MM.1S (cell line): ENCODE results near the gene IQSEC1.

Experiments
- DNase-seq: peaks from one replicate; pipeline ENCODE4 v3.0.0-alpha.2; 2015
- H2AFZ ChIP-seq: fragments of 300-600 bp; sonication (generic); 2 replicates; pipeline ENCODE4 v1.6.0; 2016; ENCODE audit warnings: antibody characterized with exemption, low read length
- H3F3A ChIP-seq: fragments of 300-600 bp; sonication (generic); 2 replicates; pipeline ENCODE4 v1.6.1; 2016; ENCODE audit warnings: mild to moderate bottlenecking, antibody characterized with exemption, low read length, moderate library complexity, mixed read lengths; ENCODE audit not compliant: insufficient read depth
- H3K27ac ChIP-seq: fragments of 300-600 bp; sonication (generic); 2 replicates; pipeline ENCODE4 v1.5.1; 2016; ENCODE audit warnings: mild to moderate bottlenecking, low read length
- H3K27me3 ChIP-seq: fragments of 300-600 bp; sonication (generic); replicated peaks from 2 replicates; pipeline ENCODE4 v1.6.0; 2016; ENCODE audit warnings: low read length; ENCODE audit not compliant: insufficient read depth
- H3K36me3 ChIP-seq: fragments of 300-600 bp; sonication (generic); replicated peaks from 2 replicates; pipeline ENCODE4 v1.6.1; 2016; ENCODE audit warnings: mild to moderate bottlenecking, low read length, mixed read lengths; ENCODE audit not compliant: insufficient read depth
- H3K4me1 ChIP-seq: fragments of 300-600 bp; sonication (generic); 2 replicates; pipeline ENCODE4 v1.6.1; 2016; ENCODE audit warnings: low read length, mixed read lengths
- H3K4me2 ChIP-seq: fragments of 300-600 bp; sonication (generic); 2 replicates; pipeline ENCODE4 v1.6.0; 2016; ENCODE audit warnings: low read depth, low read length
- H3K4me3 ChIP-seq: fragments of 300-600 bp; sonication (generic); 2 replicates; pipeline ENCODE4 v1.5.1; 2016; ENCODE audit warnings: low read length, mixed read lengths
- H3K79me2 ChIP-seq: fragments of 300-600 bp; sonication (generic); 2 replicates; pipeline ENCODE4 v1.6.1; 2016; ENCODE audit warnings: mixed run types, low read length, mixed read lengths
- H3K9ac ChIP-seq: fragments of 300-600 bp; sonication (generic); 2 replicates; pipeline ENCODE4 v1.6.1; 2016; ENCODE audit warnings: low read length, mixed read lengths
- H3K9me2 ChIP-seq: fragments of 300-600 bp; sonication (generic); replicated peaks from 2 replicates; pipeline ENCODE4 v1.6.1; 2016; ENCODE audit warnings: mild to moderate bottlenecking, low read length, mixed read lengths; ENCODE audit not compliant: insufficient read depth
- H3K9me3 ChIP-seq: fragments of 300-600 bp; sonication (generic); replicated peaks from 2 replicates; pipeline ENCODE4 v1.6.1; 2016; ENCODE audit warnings: mild to moderate bottlenecking, low read length, mixed read lengths; ENCODE audit not compliant: insufficient read depth
- H4K20me1 ChIP-seq: fragments of 300-600 bp; sonication (generic); 2 replicates; pipeline ENCODE4 v1.6.1; 2016; ENCODE audit warnings: mild to moderate bottlenecking, low read length, moderate library complexity, mixed read lengths; ENCODE audit not compliant: insufficient read depth
- CTCF ChIP-seq: fragments of 300-600 bp; sonication (generic); IDR thresholded peaks from 2 replicates; pipeline ENCODE4 v1.5.1; 2016; ENCODE audit warnings: antibody characterized with exemption, low read length, mixed read lengths
- EZH2 ChIP-seq: fragments of 300-600 bp; sonication (generic); optimal IDR thresholded peaks from 2 replicates; pipeline ENCODE3; 2017; ENCODE audit warnings: low read depth, mild to moderate bottlenecking, antibody characterized with exemption, low read length, mixed read lengths
- EZH2phosphoT487 ChIP-seq: fragments of 300-600 bp; sonication (generic); IDR thresholded peaks from 2 replicates; pipeline ENCODE4 v1.6.1; 2018; ENCODE audit warnings: antibody characterized with exemption, low read length

The IQSEC1 gene

GRCh38 chr3:13045241-13045903, 27.9 kb downstream of the IQSEC1 start:
- no peaks in the 10 kb centered on the region for H3K79me2 ChIP-seq

DNA sequence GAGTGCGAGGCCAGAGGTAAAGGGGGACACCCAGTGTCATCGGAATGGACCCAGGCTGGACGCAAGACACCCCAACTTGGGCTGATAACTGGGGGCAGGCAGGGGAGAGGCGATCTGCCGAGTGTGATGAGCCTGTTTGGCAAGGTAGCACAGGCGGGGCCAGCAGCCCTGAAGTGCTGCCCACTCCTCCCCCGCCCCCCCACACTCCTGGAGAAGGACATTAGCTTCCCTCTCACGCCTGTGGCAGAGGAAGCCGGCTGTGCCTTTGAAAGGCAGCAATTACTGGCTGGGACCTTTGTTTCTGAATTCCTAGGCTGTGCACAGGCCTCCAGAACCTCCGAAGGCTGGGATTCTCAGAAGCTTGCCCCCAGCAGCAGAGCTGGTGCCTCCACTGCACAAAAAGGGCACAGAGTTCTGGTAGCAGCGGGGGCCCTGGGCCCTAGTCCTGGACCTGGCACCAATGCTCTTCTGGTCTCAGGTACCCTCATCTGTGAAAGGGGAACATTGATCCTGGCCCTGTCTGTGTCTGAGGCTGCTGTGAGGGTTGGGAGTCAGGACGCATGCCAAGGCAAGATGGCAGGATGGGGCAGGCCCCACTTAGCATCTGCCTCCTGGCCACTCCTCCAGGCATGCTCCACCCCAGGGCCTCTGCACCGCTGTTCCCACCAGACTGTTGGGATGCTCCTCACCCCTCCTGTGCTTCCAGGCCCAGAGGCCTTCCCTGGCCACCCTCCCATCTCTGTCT, 28.6 kb downstream of the IQSEC1 start:
- H3K4me1 ChIP-seq: no peaks in the 10 kb centered on the region
- no peak overlapping the region for H3K4me2 ChIP-seq
- no peaks in the 10 kb centered on the region for H3K36me3 ChIP-seq
- H4K20me1 ChIP-seq: no peaks in the 10 kb centered on the region
- H3K9me3 ChIP-seq: no peaks in the 10 kb centered on the region
- no peak overlapping the region for H3K9ac ChIP-seq
- H3K27me3 ChIP-seq: no peaks in the 10 kb centered on the region
- H3K27ac ChIP-seq: no peak overlapping the region
- H3F3A ChIP-seq: no peaks in the 10 kb centered on the region
- H2AFZ ChIP-seq: no peak overlapping the region
- TF ChIP-seq EZH2phosphoT487: no peak
- no peak for TF ChIP-seq CTCF
- TF ChIP-seq EZH2: no peak
- DNase-seq: no peak
- H3K9me2 ChIP-seq: no peaks in the 10 kb centered on the region
- H3K79me2 ChIP-seq: no peaks in the 10 kb centered on the region
- H3K4me3 ChIP-seq: no peak overlapping the region

More at GRCh38 chr3:13045241-13045903, 27.9 kb downstream of the IQSEC1 start:
- no peaks in the 10 kb centered on the region for H3K4me1 ChIP-seq
- H3K36me3 ChIP-seq: no peaks in the 10 kb centered on the region
- no peak overlapping the region for H3K9ac ChIP-seq
- no peak overlapping the region for H3K27ac ChIP-seq
- H3K4me2 ChIP-seq: no peak overlapping the region
- no peaks in the 10 kb centered on the region for H3K9me3 ChIP-seq
- H3K9me2 ChIP-seq: no peaks in the 10 kb centered on the region
- no peak for DNase-seq
- no peaks in the 10 kb centered on the region for H3K27me3 ChIP-seq
- no peak overlapping the region for H2AFZ ChIP-seq
- TF ChIP-seq EZH2 (no peak), EZH2phosphoT487 (no peak), CTCF (no peak)
- no peaks in the 10 kb centered on the region for H3F3A ChIP-seq
- no peak overlapping the region for H3K4me3 ChIP-seq
- H4K20me1 ChIP-seq: no peaks in the 10 kb centered on the region

GRCh38 chr3:13043656-13044055, 29.6 kb downstream of the IQSEC1 start:
- H3K27me3 ChIP-seq: no peaks in the 10 kb centered on the region
- TF ChIP-seq EZH2phosphoT487: no peak
- TF ChIP-seq EZH2: no peak
- no peak for TF ChIP-seq CTCF
- H3F3A ChIP-seq: no peaks in the 10 kb centered on the region
- no peak for DNase-seq
- H3K79me2 ChIP-seq: no peaks in the 10 kb centered on the region
- no peak overlapping the region for H3K9ac ChIP-seq
- no peak overlapping the region for H3K4me3 ChIP-seq
- H3K27ac ChIP-seq: no peak overlapping the region
- H3K4me2 ChIP-seq: no peak overlapping the region
- H3K4me1 ChIP-seq: no peaks in the 10 kb centered on the region
- H3K36me3 ChIP-seq: no peaks in the 10 kb centered on the region
- H3K9me2 ChIP-seq: no peaks in the 10 kb centered on the region
- no peaks in the 10 kb centered on the region for H3K9me3 ChIP-seq
- H4K20me1 ChIP-seq: no peaks in the 10 kb centered on the region
- no peak overlapping the region for H2AFZ ChIP-seq
